CD4-positive, alpha-beta T cell treated with Interleukin-17A for 4 hours (primary cell): ENCODE results near the gene PLCL1.

Experiments used
- DNase-seq: peaks from one replicate; pipeline ENCODE4 v3.0.0-alpha.2; 2020; ENCODE audit warnings: mixed read lengths

The PLCL1 gene

DNA sequence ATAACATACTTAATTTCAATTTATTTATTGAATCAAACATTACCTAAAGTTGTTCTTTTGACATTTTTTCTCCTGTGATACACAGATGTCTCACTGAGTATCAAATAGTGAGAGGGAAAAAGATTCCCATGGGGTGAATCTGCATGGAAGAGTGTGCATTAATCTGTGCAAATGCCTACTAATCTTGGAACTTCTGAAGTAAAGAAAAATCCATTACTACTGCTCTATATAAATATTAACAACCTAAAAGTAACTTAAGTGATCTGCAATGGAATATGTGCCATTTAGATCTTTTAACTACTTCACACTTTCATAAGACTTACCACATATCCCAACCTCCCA is 125.5 kb downstream of the PLCL1 start:
- no peak for DNase-seq

- DNase-seq: no peak
Observed at GRCh38 chr2:197930570-197931278, 126.3 kb downstream of the PLCL1 start.

DNA sequence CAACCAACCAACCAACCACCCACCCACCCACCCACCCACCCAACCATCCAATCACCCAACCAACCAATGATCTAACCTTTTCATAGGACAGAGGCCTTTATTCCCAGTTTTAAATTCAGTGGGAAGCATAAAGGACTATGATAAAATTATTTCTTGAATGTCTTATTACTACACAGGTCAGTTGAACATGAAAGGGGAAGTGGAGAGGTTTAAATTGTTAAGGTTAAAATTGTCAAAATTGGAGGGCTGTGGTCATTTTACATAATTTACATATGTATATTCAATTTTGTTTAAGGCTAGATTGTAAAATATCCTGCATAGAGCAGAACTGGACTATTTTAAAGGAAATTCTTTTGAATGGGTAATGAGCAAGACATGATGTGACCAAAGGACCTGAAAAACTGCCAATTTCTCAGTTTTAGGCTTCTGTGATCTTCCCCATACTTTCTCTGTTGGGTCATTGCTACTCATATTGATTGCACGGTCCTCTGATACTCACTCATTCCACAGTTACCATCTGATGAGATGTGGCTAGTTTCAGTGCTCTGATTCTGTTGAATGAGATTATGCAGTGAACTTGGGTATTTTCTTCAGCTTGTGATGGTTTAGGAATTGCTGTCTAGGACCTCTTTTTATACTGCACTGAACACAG is 127.4 kb downstream of the PLCL1 start:
- no peak for DNase-seq

- DNase-seq: no peak
Observed at GRCh38 chr2:197932374-197932773, 128.0 kb downstream of the PLCL1 start.

- DNase-seq: no peak
Observed at GRCh38 chr2:197934261-197934933, 130.0 kb downstream of the PLCL1 start.

GRCh38 chr2:197934934-197935289 is 130.5 kb downstream of the PLCL1 start:
- DNase-seq: no peak

- DNase-seq: no peak
Observed at GRCh38 chr2:197937814-197938213, 133.4 kb downstream of the PLCL1 start.

DNA sequence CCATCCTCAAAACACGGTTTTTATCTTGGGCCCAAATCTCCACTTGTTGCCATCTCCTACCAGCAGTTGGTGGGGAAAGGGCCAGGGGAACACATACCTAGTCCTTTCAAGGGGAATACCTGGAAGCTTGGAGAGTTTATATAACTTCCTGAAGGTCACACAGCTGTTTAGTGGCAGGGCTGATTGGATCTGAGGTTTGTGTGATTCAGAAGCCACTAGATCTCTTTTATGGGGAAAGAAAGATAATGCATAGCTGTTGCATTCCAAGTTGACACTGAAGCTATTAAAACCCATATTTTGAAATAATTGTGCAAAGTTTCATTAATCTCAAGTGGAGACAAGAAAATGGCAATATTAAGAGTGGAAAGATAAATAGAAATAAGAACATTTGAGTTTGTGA is 134.2 kb downstream of the PLCL1 start:
- DNase-seq: no peak

GRCh38 chr2:197939787-197940186 is 135.4 kb downstream of the PLCL1 start:
- no peak for DNase-seq

DNA sequence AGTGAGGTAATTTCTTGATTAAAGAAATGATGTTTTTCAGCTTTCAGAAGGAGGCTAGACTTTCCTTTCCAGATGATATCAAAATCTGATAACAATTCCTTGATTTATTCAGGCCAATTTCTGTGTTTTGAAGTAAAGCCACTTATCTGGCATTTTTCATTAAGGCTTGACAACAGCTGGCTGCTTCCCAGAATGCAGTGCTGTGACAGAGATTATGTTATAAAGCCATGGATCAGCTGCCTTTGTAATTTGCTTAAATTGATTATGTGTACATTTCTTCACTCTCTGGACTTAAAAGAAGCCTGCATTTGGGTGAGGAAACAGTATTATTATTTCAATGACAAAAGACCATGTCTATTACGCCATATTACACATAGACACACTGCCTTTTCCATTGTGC is 136.0 kb downstream of the PLCL1 start:
- no peak for DNase-seq

DNA sequence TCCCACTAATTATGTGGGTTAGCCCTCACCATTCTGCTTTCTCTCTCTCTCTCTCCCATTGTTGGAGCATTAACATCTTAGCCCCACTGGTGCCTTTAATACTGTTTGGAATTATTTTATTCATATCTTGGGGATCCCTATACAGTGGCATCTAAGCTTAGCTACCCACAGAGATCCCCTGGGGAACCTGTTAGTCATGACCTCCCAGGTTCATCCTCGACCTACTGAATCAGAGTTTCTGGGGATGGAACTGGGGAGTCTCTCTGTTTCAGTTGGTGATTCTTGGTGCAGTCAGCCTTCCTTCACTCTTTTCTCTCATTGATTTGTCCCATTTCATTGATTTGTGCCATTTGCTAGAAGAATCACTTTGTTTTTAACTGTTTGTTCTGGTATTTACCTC is 137.3 kb downstream of the PLCL1 start:
- no peak for DNase-seq

DNA sequence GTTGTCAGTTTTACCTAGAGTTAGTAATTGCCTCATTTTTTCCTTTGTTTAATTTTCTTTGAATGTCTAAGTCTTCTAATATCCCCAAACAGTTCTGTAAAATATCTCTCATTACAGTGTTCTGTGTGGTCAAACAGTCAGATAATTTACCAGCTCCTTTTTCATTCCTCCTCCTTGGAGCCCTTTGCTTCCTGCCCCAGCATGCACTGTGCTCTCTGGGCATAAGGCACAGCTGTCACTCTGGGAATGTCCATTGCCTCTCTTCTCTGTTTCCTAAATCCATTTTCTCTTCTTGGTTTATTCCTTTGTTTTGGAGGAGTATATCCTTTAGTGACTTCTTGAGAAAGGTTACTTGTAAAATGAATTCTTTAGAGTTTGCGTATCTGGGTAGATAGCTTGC is 139.3 kb downstream of the PLCL1 start:
- DNase-seq: no peak

- no peak for DNase-seq
Observed at GRCh38 chr2:197944416-197945096, 140.2 kb downstream of the PLCL1 start.

- no peak for DNase-seq
Observed at GRCh38 chr2:197946562-197946961, 142.2 kb downstream of the PLCL1 start.

DNA sequence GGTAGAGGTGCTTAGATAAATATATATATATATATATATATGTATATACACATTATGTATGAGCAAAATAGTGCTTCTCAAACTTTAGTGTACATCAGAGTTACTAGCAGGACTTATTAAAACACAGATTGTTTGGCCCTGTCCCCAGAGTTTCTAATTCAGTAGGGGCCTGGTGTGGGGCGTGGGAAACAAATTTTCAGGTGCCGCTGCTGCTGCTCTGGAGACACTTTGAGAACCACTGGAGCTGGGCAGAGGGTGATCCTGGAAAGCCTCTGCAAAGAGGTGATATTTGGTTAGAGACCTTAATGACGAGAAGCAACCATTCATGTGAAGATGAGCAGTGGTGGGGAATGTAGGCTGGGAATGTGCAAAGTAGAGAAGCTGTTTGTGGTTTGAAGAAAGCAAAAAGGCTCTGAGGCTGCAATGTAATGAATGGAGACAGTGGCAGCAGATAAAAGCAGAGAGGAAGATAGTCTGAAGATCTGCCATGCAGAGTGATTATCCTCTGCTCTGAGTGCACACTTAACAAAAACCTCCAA is 142.9 kb downstream of the PLCL1 start:
- DNase-seq: no peak

- no peak for DNase-seq
Observed at GRCh38 chr2:197949224-197949623, 144.8 kb downstream of the PLCL1 start.

GRCh38 chr2:197950006-197950405 is 145.6 kb downstream of the PLCL1 start:
- DNase-seq: no peak

- DNase-seq: no peak
Observed at GRCh38 chr2:197950724-197951123, 146.3 kb downstream of the PLCL1 start.

- no peak for DNase-seq
Observed at GRCh38 chr2:197952540-197953202, 148.3 kb downstream of the PLCL1 start.

GRCh38 chr2:197954328-197954727 is 149.9 kb downstream of the PLCL1 start:
- DNase-seq: no peak

GRCh38 chr2:197958592-197959150 is 154.3 kb downstream of the PLCL1 start:
- no peak for DNase-seq

DNA sequence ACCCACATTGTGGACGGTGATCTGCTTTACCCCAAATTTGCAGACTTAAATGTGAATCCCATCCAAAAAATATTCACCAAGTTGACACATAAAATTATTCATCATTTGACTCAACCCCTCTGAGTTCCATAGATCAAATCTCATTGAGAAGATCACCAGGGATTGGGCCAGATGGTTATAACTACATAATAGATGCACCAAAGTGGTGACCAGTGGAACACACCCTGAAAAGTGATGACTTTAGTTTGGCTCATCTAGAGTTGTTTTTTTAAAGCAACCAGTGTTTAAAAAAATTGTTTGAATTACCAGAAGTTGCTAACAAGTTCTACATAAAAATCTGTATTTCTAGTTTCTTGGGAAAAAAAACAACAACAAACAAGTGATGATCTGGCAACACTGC is 155.0 kb downstream of the PLCL1 start:
- no peak for DNase-seq

GRCh38 chr2:197960786-197961185 is 156.4 kb downstream of the PLCL1 start:
- no peak for DNase-seq
